Endothelial cell of umbilical vein (primary cell): ENCODE measurements around the gene CASR. TPM values are rescaled to one million over a fixed set of nuclear protein-coding genes. Genes with fewer than 3 reads are reported as not detected.

ENCODE experiments used
- BruUV-seq: library from RNA; stranded (reverse); fragments of 400-500 nt; replicated peaks from 2 replicates; lab custom pipeline; 2021; lab: Mats Ljungman, UMichigan
- CTCF ChIA-PET: fragments of 300-600, 350-600 bp; sonication (Branson Sonifier 250); formaldehyde crosslinking; loops from one replicate; lab custom pipeline; 2021; ENCODE audit warnings: antibody characterized with exemption, inconsistent platforms; lab: Charles Lee
- POLR2A ChIA-PET: fragments of 300-600, 350-600 bp; sonication (Branson Sonifier 250); formaldehyde crosslinking; loops from one replicate; lab custom pipeline; 2021; ENCODE audit warnings: antibody characterized with exemption, inconsistent platforms; lab: Charles Lee
- DNase-seq: peaks from one replicate; pipeline ENCODE4 v3.0.0-alpha.2; 2011; ENCODE audit warnings: low read depth, low spot score
- FAIRE-seq: peaks from 2 replicates; lab custom pipeline; 2011; peaks lifted over from hg19 to GRCh38; lab: Jason Lieb, UNC
- H2AFZ ChIP-seq: 2 replicates; pipeline ENCODE4 v1.6.0; 2012; ENCODE audit warnings: low read depth, low read length, control low read depth, inconsistent platforms
- H3K27ac ChIP-seq: 2 replicates; pipeline ENCODE4 v1.5.1; 2011; ENCODE audit warnings: low read depth, mild to moderate bottlenecking, control low read depth, low read length, moderate library complexity; ENCODE audit not compliant: insufficient read depth
- H3K27me3 ChIP-seq, 2 experiments: 2 replicates each; pipeline versions ENCODE4 v1.6.0 to v1.6.1; 2011; ENCODE audit warnings: low read length in 2 of 2, mixed read lengths in 1 of 2; ENCODE audit not compliant: control insufficient read depth in 2 of 2, insufficient read depth in 2 of 2
- H3K36me3 ChIP-seq, 2 experiments: 2 replicates in 1 of 2; 3 replicates in 1 of 2; pipeline ENCODE4 v1.5.1; 2011; ENCODE audit warnings: low read length in 2 of 2, mild to moderate bottlenecking in 1 of 2, moderate library complexity in 1 of 2; ENCODE audit not compliant: control insufficient read depth in 2 of 2, insufficient read depth in 2 of 2; ENCODE audit errors: extremely low read depth in 1 of 2
- H3K4me1 ChIP-seq: 3 replicates; pipeline ENCODE4 v1.5.1; 2011; ENCODE audit warnings: mild to moderate bottlenecking, low read length; ENCODE audit not compliant: control insufficient read depth, insufficient read depth; ENCODE audit errors: extremely low read depth
- H3K4me2 ChIP-seq: 2 replicates; pipeline ENCODE4 v1.6.1; 2011; ENCODE audit warnings: low read length, control low read depth, mixed read lengths; ENCODE audit not compliant: insufficient read depth
- H3K4me3 ChIP-seq, 3 experiments: fragments of 200-600 bp in 1 of 3; sonication (generic), shearing (Covaris generic) in 1 of 3; replicated peaks in 1 of 3; 2 replicates each; pipeline ENCODE4 v1.5.1; 2011 to 2016; ENCODE audit warnings: control low read depth in 3 of 3, low read length in 3 of 3, mild to moderate bottlenecking in 2 of 3, inconsistent platforms in 1 of 3, low read depth in 1 of 3, moderate library complexity in 1 of 3; ENCODE audit not compliant: insufficient read depth in 1 of 3
- H3K79me2 ChIP-seq: 2 replicates; pipeline ENCODE4 v1.6.0; 2012; ENCODE audit warnings: low read length, inconsistent platforms; ENCODE audit not compliant: control insufficient read depth, insufficient read depth
- H3K9ac ChIP-seq: replicated peaks from 2 replicates; pipeline ENCODE3; 2011; ENCODE audit warnings: low read length, control low read depth; ENCODE audit not compliant: insufficient read depth; ENCODE audit errors: extremely low read depth
- H3K9me1 ChIP-seq: replicated peaks from 3 replicates; pipeline ENCODE4 v1.6.0; 2011; ENCODE audit warnings: mild to moderate bottlenecking, low read length; ENCODE audit not compliant: control insufficient read depth, insufficient read depth; ENCODE audit errors: extremely low read depth
- H3K9me3 ChIP-seq: replicated peaks from 2 replicates; pipeline ENCODE4 v1.5.1; 2012; ENCODE audit warnings: low read length, inconsistent platforms; ENCODE audit not compliant: control insufficient read depth, insufficient read depth
- H4K20me1 ChIP-seq: replicated peaks from 2 replicates; pipeline ENCODE3; 2011; ENCODE audit warnings: mild to moderate bottlenecking, low read length; ENCODE audit not compliant: control insufficient read depth, insufficient read depth; ENCODE audit errors: extremely low read depth
- EZH2 ChIP-seq: IDR thresholded peaks from 2 replicates; pipeline ENCODE4 v1.6.1; 2012; ENCODE audit warnings: borderline replicate concordance, low read depth, mild to moderate bottlenecking, moderate library complexity, low read length, inconsistent platforms; ENCODE audit not compliant: severe bottlenecking
- FOS ChIP-seq: IDR thresholded peaks from 2 replicates; pipeline ENCODE4 v1.6.1; 2011; ENCODE audit warnings: mild to moderate bottlenecking, low read length, moderate library complexity, borderline replicate concordance; ENCODE audit not compliant: insufficient read depth
- GATA2 ChIP-seq: IDR thresholded peaks from 2 replicates; pipeline ENCODE4 v1.7.0; 2011; ENCODE audit warnings: low read depth, mild to moderate bottlenecking, moderate library complexity, mixed read lengths, low read length; ENCODE audit not compliant: insufficient read length, insufficient read depth
- JUN ChIP-seq: IDR thresholded peaks from 2 replicates; pipeline ENCODE4 v1.6.1; 2011; ENCODE audit warnings: borderline replicate concordance, low read depth; ENCODE audit not compliant: insufficient read length, insufficient read depth
- MYC ChIP-seq: IDR thresholded peaks from one replicate; pipeline ENCODE4 v1.6.1; 2011; ENCODE audit warnings: mild to moderate bottlenecking, low read depth, low read length
- POLR2A ChIP-seq: IDR thresholded peaks from 2 replicates; pipeline ENCODE4 v1.6.1; 2012; ENCODE audit warnings: low read depth, mild to moderate bottlenecking, control low read depth, low read length
- POLR2AphosphoS5 ChIP-seq: IDR thresholded peaks from 2 replicates; pipeline ENCODE4 v1.6.1; 2012; ENCODE audit warnings: low read depth, mild to moderate bottlenecking, control low read depth, low read length, moderate library complexity; ENCODE audit not compliant: insufficient read depth
- dilution Hi-C: fragments of 300-500 bp; cut with MboI; formaldehyde crosslinking; loops from one replicate; pipeline ENCODE4 v1.15.0; 2019; ENCODE audit warnings: low sequenced_read_pairs; ENCODE audit not compliant: extremely low pct_ligation_motif_present
- intact Hi-C: fragments of 100-400 bp; cut with micrococcal nuclease; formaldehyde crosslinking; loops from one replicate; pipeline ENCODE4 v1.10.0; 2022
- polyA plus RNA-seq, 4 experiments: library from polyadenylated mRNA; depleted of rRNA in 3 of 4; stranded (reverse) in 3 of 4; unstranded in 1 of 4; fragments of >200 nt; gene quantifications; 2 replicates each; pipeline versions ENCODE4 v1.2.1 to v1.2.3, GENCODE V29; 2011 to 2012; ENCODE audit warnings: missing spikeins in 1 of 4
- total RNA-seq: library from RNA; stranded (reverse); gene quantifications from 2 replicates; pipeline ENCODE4 v1.2.3, GENCODE V29; 2021
- TF ChIP-seq, protein P1 (sequence below), 2 donors: IDR thresholded peaks; 1 replicate in 1 of 2; 2 replicates in 1 of 2; pipeline ENCODE4 v1.5.1; 2011; ENCODE audit warnings: low read length in 2 of 2, mild to moderate bottlenecking in 2 of 2, moderate library complexity in 2 of 2, control low read depth in 1 of 2, inconsistent platforms in 1 of 2, low read depth in 1 of 2; ENCODE audit not compliant: insufficient read depth in 1 of 2; ENCODE audit errors: extremely low read depth in 1 of 2
- TF ChIP-seq, protein P2 (sequence below): IDR thresholded peaks from 2 replicates; pipeline ENCODE4 v1.6.1; 2011; ENCODE audit not compliant: insufficient read depth, insufficient read length

CASR gene
- total and polyA plus RNA-seq, 2 donors (not counting 3 experiments of a cell fraction or from before 2014, with no cell fraction given), result not detected

DNA sequence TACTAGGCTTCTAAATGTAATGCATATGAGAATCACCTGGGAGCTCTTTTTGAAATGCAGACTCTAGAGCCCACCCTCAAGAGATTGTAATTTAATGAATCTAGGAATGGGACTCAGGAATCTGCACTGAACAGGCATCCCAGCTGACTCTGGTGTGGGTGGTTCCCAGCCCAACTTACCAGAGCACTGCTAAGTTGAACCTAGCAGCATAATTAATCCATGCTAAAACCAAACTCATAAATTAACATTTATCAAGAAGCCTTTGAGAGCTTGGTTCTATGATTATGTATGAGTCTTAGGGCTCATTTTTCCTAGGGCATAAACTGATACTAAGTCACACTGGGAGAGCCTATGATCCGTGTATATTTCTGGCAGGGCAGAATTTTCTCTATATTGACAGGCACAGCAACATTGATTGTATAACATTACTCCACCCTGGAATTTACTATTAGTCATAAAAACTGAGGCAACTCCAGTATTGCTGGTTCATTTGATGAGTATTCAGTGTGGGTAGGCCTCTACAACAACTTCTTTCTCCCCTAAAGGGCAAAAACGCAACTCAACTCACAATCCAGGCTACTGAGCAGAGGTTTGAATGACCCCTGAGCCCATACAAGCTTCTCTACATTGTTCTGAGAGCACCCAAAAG lies 130.9 kb downstream of the CASR start:
- ChIA-PET POLR2A (no interaction called here), CTCF (interaction anchor here (0.6 to 0.9 kb wide), 2 partner anchors 13 to 14 kb away, joined by 3 read pairs; no protein-coding TSS in a partner anchor)
- H3K4me1 ChIP-seq, result no peaks in the 10 kb centered on the region
- dilution Hi-C loops (no loop called here), intact Hi-C loops (no loop called here)
- H3K4me2 ChIP-seq, result no peak overlapping the region
- no TSS peak for BruUV-seq
- H3K4me3 ChIP-seq, result no peak overlapping the region
- H3K9ac ChIP-seq, result no peak overlapping the region
- DNase-seq (no peak), FAIRE-seq (no peak)
- no peak overlapping the region for H2AFZ ChIP-seq
- H4K20me1 ChIP-seq, result no peaks in the 10 kb centered on the region
- H3K27me3 ChIP-seq, result peaks cover 0 to 2% of the 10 kb centered on the region in 2 experiments
- TF ChIP-seq FOS, result no peak
- H3K36me3 ChIP-seq, result no peaks in the 10 kb centered on the region
- H3K27ac ChIP-seq, result no peak overlapping the region
- H3K9me1 ChIP-seq, result no peaks in the 10 kb centered on the region
- H3K9me3 ChIP-seq, result no peaks in the 10 kb centered on the region
- no peaks in the 10 kb centered on the region for H3K79me2 ChIP-seq

DNA sequence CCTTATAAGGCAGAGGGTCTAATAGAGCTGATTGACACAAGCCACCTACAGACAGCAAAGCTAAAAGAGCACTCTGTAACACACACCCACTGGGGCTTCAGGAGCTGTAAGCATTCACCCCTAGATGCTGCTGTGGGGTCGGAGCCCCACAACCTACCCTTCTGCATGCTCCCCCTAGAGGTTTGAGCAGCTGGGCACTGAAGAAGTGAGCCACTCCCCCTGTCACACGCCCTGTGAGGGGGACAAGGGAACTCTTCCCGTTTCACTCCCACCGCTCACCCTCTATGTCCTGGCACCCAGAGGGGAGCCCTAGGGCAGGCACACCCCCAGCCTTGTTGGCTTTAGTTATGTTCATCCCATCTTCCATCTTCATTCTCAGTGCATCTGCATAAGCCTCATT lies 132.2 kb downstream of the CASR start:
- H2AFZ ChIP-seq, result no peak overlapping the region
- no peaks in the 10 kb centered on the region for H3K36me3 ChIP-seq
- DNase-seq, result no peak
- no peaks in the 10 kb centered on the region for H3K9me1 ChIP-seq
- H3K27me3 ChIP-seq, result peaks cover 0 to 2% of the 10 kb centered on the region in 2 experiments
- no peaks in the 10 kb centered on the region for H3K9me3 ChIP-seq
- H3K4me3 ChIP-seq, result no peak overlapping the region
- no peak overlapping the region for H3K9ac ChIP-seq
- H3K4me2 ChIP-seq, result no peak overlapping the region
- no peak overlapping the region for H3K27ac ChIP-seq
- POLR2A ChIA-PET, result no interaction called here
- H3K4me1 ChIP-seq, result no peaks in the 10 kb centered on the region
- FAIRE-seq, result no peak
- no peaks in the 10 kb centered on the region for H4K20me1 ChIP-seq
- CTCF ChIA-PET, result no interaction called here
- H3K79me2 ChIP-seq, result no peaks in the 10 kb centered on the region
- dilution Hi-C loops, result no loop called here
- intact Hi-C loops, result no loop called here
- BruUV-seq, result no TSS peak
- no peak for TF ChIP-seq EZH2
- no peak for TF ChIP-seq GATA2
- TF ChIP-seq, protein P1, sequence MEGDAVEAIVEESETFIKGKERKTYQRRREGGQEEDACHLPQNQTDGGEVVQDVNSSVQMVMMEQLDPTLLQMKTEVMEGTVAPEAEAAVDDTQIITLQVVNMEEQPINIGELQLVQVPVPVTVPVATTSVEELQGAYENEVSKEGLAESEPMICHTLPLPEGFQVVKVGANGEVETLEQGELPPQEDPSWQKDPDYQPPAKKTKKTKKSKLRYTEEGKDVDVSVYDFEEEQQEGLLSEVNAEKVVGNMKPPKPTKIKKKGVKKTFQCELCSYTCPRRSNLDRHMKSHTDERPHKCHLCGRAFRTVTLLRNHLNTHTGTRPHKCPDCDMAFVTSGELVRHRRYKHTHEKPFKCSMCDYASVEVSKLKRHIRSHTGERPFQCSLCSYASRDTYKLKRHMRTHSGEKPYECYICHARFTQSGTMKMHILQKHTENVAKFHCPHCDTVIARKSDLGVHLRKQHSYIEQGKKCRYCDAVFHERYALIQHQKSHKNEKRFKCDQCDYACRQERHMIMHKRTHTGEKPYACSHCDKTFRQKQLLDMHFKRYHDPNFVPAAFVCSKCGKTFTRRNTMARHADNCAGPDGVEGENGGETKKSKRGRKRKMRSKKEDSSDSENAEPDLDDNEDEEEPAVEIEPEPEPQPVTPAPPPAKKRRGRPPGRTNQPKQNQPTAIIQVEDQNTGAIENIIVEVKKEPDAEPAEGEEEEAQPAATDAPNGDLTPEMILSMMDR (IDR thresholded peaks at IDR 0.05; ENCODE audit: extremely low read depth in 1 of 2, insufficient read depth in 1 of 2, low read depth in 1 of 2, low read length in 2 of 2), result no peak
- TF ChIP-seq, protein P2, sequence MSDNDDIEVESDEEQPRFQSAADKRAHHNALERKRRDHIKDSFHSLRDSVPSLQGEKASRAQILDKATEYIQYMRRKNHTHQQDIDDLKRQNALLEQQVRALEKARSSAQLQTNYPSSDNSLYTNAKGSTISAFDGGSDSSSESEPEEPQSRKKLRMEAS, result no peak
- no peak for TF ChIP-seq POLR2AphosphoS5
- no peak for TF ChIP-seq FOS
- TF ChIP-seq MYC, result no peak
- no peak for TF ChIP-seq JUN
- TF ChIP-seq POLR2A, result no peak
